ENCODE results near the gene COL18A1.

The COL18A1 gene

GRCh38 chr21:45376459-45377324 lies 28.3 kb upstream of the COL18A1 start:
- no peak overlapping the region for H2AFZ ChIP-seq (ENCODE audit: low read length)
- no peaks in the 10 kb centered on the region for H3K9me2 ChIP-seq (replicated peaks; ENCODE audit: low read depth, low read length)
- H3K4me1 ChIP-seq (ENCODE audit: insufficient read depth, low read length, poor library complexity, severe bottlenecking), result no peaks in the 10 kb centered on the region
- no peak overlapping the region for H3K4me2 ChIP-seq (ENCODE audit: low read depth, low read length, poor library complexity, severe bottlenecking)
- no peak overlapping the region for H3K9ac ChIP-seq (ENCODE audit: low read depth, low read length, poor library complexity, severe bottlenecking)
- no peaks in the 10 kb centered on the region for H3K79me2 ChIP-seq (ENCODE audit: insufficient read depth, low read length)
- no peaks in the 10 kb centered on the region for H3F3A ChIP-seq (ENCODE audit: low read depth)
- no peaks in the 10 kb centered on the region for H4K20me1 ChIP-seq (ENCODE audit: insufficient read depth, low read length, poor library complexity, severe bottlenecking)
- H3K9me3 ChIP-seq (ENCODE audit: insufficient read depth, low read depth, low read length), result no peaks in the 10 kb centered on the region; the same call in 1 of the 2 replicates
- no peaks in the 10 kb centered on the region for H3K36me3 ChIP-seq (ENCODE audit: insufficient read depth, low read length)
- no peaks in the 10 kb centered on the region for H3K27me3 ChIP-seq (ENCODE audit: insufficient read depth, low read length, poor library complexity, severe bottlenecking)
- no peak for TF ChIP-seq EZH2phosphoT487 (IDR thresholded peaks at IDR 0.05; ENCODE audit: borderline replicate concordance)
- TF ChIP-seq, protein P1, sequence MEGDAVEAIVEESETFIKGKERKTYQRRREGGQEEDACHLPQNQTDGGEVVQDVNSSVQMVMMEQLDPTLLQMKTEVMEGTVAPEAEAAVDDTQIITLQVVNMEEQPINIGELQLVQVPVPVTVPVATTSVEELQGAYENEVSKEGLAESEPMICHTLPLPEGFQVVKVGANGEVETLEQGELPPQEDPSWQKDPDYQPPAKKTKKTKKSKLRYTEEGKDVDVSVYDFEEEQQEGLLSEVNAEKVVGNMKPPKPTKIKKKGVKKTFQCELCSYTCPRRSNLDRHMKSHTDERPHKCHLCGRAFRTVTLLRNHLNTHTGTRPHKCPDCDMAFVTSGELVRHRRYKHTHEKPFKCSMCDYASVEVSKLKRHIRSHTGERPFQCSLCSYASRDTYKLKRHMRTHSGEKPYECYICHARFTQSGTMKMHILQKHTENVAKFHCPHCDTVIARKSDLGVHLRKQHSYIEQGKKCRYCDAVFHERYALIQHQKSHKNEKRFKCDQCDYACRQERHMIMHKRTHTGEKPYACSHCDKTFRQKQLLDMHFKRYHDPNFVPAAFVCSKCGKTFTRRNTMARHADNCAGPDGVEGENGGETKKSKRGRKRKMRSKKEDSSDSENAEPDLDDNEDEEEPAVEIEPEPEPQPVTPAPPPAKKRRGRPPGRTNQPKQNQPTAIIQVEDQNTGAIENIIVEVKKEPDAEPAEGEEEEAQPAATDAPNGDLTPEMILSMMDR (conservative IDR thresholded peaks at IDR 0.05; ENCODE audit: low read length), result no peak
- no peak overlapping the region for H3K4me3 ChIP-seq (ENCODE audit: low read length, poor library complexity, severe bottlenecking)

DNA sequence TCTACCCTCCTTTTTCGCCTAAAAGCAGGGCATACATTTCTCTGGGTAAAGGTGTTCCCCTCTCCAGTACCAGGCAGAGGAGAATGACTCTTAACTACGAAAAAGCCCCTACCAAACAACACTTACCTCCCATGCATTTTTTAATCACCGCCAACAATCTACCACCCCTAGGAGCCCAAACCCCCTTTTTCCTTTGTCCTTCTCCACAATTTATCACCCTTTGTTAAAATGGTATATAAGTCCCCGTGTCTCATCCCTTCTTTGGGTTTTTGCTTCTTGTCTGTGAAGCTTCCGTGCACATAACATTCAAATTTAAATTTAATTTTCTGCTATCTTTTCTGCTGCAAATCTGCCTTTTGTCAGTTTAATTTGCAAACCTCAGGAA lies 27.6 kb upstream of the COL18A1 start:
- H3K9ac ChIP-seq (ENCODE audit: low read depth, low read length, poor library complexity, severe bottlenecking), result no peak overlapping the region
- H3K4me2 ChIP-seq (ENCODE audit: low read depth, low read length, poor library complexity, severe bottlenecking), result no peak overlapping the region
- no peaks in the 10 kb centered on the region; the same call in 1 of the 2 replicates for H3K9me3 ChIP-seq (ENCODE audit: insufficient read depth, low read depth, low read length)
- no peaks in the 10 kb centered on the region for H3F3A ChIP-seq (ENCODE audit: low read depth)
- no peaks in the 10 kb centered on the region for H3K9me2 ChIP-seq (replicated peaks; ENCODE audit: low read depth, low read length)
- TF ChIP-seq EZH2phosphoT487 (IDR thresholded peaks at IDR 0.05; ENCODE audit: borderline replicate concordance), result no peak
- TF ChIP-seq, protein P1 (conservative IDR thresholded peaks at IDR 0.05; ENCODE audit: low read length), result no peak
- no peaks in the 10 kb centered on the region for H3K36me3 ChIP-seq (ENCODE audit: insufficient read depth, low read length)
- no peak overlapping the region for H2AFZ ChIP-seq (ENCODE audit: low read length)
- no peaks in the 10 kb centered on the region for H3K27me3 ChIP-seq (ENCODE audit: insufficient read depth, low read length, poor library complexity, severe bottlenecking)
- no peaks in the 10 kb centered on the region for H3K79me2 ChIP-seq (ENCODE audit: insufficient read depth, low read length)
- H4K20me1 ChIP-seq (ENCODE audit: insufficient read depth, low read length, poor library complexity, severe bottlenecking), result no peaks in the 10 kb centered on the region
- H3K4me3 ChIP-seq (ENCODE audit: low read length, poor library complexity, severe bottlenecking), result no peak overlapping the region
- no peaks in the 10 kb centered on the region for H3K4me1 ChIP-seq (ENCODE audit: insufficient read depth, low read length, poor library complexity, severe bottlenecking)

- H2AFZ ChIP-seq (ENCODE audit: low read length), result no peak overlapping the region
- no peak overlapping the region for H3K4me3 ChIP-seq (ENCODE audit: low read length, poor library complexity, severe bottlenecking)
- no peaks in the 10 kb centered on the region for H3K4me1 ChIP-seq (ENCODE audit: insufficient read depth, low read length, poor library complexity, severe bottlenecking)
- H3K27me3 ChIP-seq (ENCODE audit: insufficient read depth, low read length, poor library complexity, severe bottlenecking), result no peaks in the 10 kb centered on the region
- no peaks in the 10 kb centered on the region for H3F3A ChIP-seq (ENCODE audit: low read depth)
- H3K9ac ChIP-seq (ENCODE audit: low read depth, low read length, poor library complexity, severe bottlenecking), result no peak overlapping the region
- TF ChIP-seq, protein P1 (conservative IDR thresholded peaks at IDR 0.05; ENCODE audit: low read length), result no peak
- no peak for TF ChIP-seq EZH2phosphoT487 (IDR thresholded peaks at IDR 0.05; ENCODE audit: borderline replicate concordance)
- no peaks in the 10 kb centered on the region; the same call in 1 of the 2 replicates for H3K9me3 ChIP-seq (ENCODE audit: insufficient read depth, low read depth, low read length)
- no peaks in the 10 kb centered on the region for H3K9me2 ChIP-seq (replicated peaks; ENCODE audit: low read depth, low read length)
- H4K20me1 ChIP-seq (ENCODE audit: insufficient read depth, low read length, poor library complexity, severe bottlenecking), result no peaks in the 10 kb centered on the region
- H3K79me2 ChIP-seq (ENCODE audit: insufficient read depth, low read length), result no peaks in the 10 kb centered on the region
- no peak overlapping the region for H3K4me2 ChIP-seq (ENCODE audit: low read depth, low read length, poor library complexity, severe bottlenecking)
- H3K36me3 ChIP-seq (ENCODE audit: insufficient read depth, low read length), result no peaks in the 10 kb centered on the region
Observed at GRCh38 chr21:45377866-45378257, 27.1 kb upstream of the COL18A1 start.

All from Loucy (cell line).